Measurements from ENCODE around the gene LONRF2.

The LONRF2 gene

GRCh38 chr2:100299548-100299947 is 22.8 kb downstream of the LONRF2 start:
- no peak for DNase-seq

- no peak for DNase-seq
Measured at GRCh38 chr2:100297511-100297910, 24.8 kb downstream of the LONRF2 start.

- DNase-seq: no peak
Measured at GRCh38 chr2:100294162-100294497, 28.2 kb downstream of the LONRF2 start.

- no peak for DNase-seq
Measured at GRCh38 chr2:100293341-100294161, 28.8 kb downstream of the LONRF2 start.

GRCh38 chr2:100292022-100292580 is 30.2 kb downstream of the LONRF2 start:
- peak; percentile 86 for DNase-seq

- peak; percentile 89 for DNase-seq
Measured at GRCh38 chr2:100291152-100291970, 30.9 kb downstream of the LONRF2 start.

- no peak for DNase-seq
Measured at GRCh38 chr2:100290718-100291151, 31.6 kb downstream of the LONRF2 start.

GRCh38 chr2:100289020-100289419 is 33.3 kb downstream of the LONRF2 start:
- DNase-seq: peak; percentile 43

- DNase-seq: no peak
Measured at GRCh38 chr2:100286318-100286717, 36.0 kb downstream of the LONRF2 start.

- DNase-seq: peak; percentile 17
Measured at GRCh38 chr2:100285691-100286090, 36.6 kb downstream of the LONRF2 start.

GRCh38 chr2:100285011-100285410 is 37.3 kb downstream of the LONRF2 start:
- DNase-seq: no peak

- DNase-seq: peak; percentile 88
Measured at GRCh38 chr2:100283724-100284501, 38.4 kb downstream of the LONRF2 start.

GRCh38 chr2:100281521-100282438 is 40.5 kb downstream of the LONRF2 start:
- peak; percentile 67 for DNase-seq

GRCh38 chr2:100279586-100280534 is 42.4 kb downstream of the LONRF2 start:
- DNase-seq: no peak

GRCh38 chr2:100278986-100279385 is 43.3 kb downstream of the LONRF2 start:
- peak; percentile 29 for DNase-seq

GRCh38 chr2:100278501-100278900 is 43.8 kb downstream of the LONRF2 start:
- no peak for DNase-seq

GRCh38 chr2:100277540-100278207 is 44.6 kb downstream of the LONRF2 start:
- DNase-seq: no peak

- no peak for DNase-seq
Measured at GRCh38 chr2:100276716-100277115, 45.6 kb downstream of the LONRF2 start.

GRCh38 chr2:100275200-100275589 is 47.1 kb downstream of the LONRF2 start:
- DNase-seq: no peak

Data from MV-4-11 (cell line).